GM18517 (cell line): Measurements from ENCODE around the gene SLC38A10.
A peak's percentile ranks its signal among the peaks of the same experiment; 100 is the strongest.

Experiments used
- ATAC-seq: cut with Tn5 transposase; IDR thresholded peaks from one replicate; pipeline ENCODE4 v1.9.1; 2021; ENCODE audit warnings: mild to moderate bottlenecking, moderate library complexity; ENCODE audit not compliant: unreplicated experiment

SLC38A10 gene

DNA sequence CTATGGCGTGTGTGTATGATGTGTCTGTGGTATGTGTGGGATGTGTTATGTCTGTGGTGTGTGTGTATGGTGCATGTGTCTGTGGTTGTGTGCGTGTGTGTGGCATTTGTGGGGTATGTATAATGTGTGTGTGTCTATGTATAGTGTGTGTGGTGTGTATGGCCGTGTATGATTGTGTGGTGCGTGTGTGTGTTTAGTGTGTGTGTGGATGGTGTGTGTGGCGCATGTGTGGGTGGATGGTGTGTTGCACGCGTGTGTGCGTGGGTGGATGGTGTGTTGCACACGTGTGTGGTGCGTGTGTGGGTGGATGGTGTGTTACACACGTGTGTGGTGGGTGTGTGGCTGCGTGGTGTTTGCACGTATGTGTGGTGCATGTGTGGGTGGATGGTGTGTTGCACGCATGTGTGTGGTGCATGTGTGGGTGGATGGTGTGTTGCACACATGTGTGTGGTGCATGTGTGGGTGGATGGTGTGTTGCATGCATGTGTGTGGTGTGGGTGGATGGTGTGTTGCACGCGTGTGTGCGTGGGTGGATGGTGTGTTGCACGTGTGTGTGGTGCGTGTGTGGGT is 5.6 kb upstream of the SLC38A10 start:
- no peak for ATAC-seq

DNA sequence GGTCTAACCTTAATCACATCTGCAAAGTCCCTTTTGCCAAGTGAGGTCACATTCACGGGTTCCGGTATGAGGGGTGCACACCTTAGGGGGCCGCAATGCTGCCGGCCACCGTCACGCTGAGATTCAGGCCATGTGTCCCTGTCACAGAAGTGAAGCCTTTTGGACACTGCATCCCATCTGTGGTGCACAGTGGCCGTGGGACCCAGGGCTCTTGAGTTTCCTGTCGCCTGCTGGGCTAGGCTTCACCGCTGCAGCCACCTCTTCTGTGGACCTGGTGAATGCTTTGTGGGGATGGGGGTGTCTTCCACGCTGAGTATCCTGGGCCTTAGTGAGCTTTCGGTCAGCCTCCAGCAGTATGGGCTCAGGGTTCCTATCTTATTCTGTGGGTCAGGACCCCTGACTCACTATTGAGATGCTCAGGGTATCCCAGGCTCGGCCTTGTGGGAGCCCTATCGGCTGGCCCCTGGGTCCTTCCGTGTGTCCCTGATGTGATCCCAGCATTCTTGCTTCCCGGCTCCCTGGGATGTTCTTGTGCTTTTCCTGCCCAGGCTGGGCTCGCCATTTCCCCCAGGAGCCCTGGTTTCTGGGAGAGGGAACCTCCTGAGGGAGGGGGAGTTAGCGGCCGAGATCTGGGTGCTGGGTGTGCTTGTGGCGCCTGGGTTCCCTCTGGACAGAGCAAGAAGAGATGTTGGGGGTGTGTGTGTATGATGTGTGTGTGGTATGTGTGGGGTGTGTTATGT is 4.9 kb upstream of the SLC38A10 start:
- no peak for ATAC-seq

DNA sequence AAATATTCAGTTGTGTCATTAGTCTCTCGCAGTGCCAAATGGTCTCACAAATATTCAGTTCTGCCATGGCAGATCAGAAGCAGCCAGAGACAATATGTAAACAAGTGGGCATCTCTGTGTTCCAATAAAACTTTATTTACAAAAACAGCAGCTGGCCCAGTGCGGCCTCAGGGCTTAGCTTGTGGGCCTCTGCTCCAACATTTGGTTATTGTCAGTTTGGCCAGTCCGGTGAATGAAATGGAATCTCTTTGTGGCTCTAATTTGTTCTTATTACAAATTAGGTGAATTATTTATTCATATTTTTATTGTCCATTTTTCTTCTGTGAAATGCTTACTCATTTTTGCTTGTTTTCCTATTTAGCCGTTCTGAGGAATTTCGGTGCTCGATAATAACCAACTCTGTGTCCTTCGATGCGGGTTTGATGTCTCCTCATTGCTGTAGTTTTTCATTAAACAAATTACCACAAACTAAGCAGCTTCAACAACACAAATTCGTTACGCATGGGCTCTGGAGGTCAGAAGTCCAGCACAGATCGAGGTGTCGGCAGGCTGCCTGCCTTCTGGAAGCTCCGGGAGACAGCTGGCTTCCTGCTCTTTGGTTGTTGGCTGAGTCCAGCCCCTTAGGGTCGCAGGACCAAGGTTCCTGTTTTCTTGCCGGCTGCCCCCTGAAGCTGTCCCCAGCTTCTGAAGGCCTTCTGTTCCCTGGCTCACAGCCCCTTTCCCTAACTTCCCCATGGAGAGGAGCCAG is 4.1 kb upstream of the SLC38A10 start:
- no peak for ATAC-seq

DNA sequence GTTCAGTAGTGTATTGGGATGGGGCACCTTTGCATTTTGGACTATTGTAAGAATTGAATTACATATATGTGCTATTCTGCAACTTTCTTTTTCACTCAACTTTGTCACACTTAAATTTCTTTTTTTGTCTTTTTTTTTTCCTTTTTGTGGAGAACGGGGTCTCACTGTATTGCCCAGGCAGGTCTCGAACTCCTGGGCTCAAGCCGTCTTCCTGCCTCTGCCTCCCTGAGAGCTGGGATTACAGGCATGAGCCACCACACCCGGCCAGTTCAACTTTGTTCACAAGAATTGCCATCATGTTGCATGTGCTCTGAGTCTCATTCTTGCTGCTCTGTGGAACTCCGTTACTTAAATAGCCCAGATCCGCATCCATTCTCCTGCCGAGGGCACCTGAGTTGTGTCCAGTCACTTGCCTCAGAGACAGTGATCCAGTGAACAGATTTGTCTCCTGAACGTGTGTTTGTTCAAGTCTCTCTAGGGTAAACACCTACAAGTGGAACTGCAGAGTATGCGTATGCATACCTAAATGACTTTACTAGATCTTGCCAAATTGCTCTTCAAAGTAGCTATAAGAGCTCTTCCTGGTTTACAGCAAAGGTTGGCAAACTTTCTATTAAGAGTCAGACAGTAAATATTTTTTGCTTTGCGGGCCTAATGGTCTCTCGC is 3.4 kb upstream of the SLC38A10 start:
- no peak for ATAC-seq

DNA sequence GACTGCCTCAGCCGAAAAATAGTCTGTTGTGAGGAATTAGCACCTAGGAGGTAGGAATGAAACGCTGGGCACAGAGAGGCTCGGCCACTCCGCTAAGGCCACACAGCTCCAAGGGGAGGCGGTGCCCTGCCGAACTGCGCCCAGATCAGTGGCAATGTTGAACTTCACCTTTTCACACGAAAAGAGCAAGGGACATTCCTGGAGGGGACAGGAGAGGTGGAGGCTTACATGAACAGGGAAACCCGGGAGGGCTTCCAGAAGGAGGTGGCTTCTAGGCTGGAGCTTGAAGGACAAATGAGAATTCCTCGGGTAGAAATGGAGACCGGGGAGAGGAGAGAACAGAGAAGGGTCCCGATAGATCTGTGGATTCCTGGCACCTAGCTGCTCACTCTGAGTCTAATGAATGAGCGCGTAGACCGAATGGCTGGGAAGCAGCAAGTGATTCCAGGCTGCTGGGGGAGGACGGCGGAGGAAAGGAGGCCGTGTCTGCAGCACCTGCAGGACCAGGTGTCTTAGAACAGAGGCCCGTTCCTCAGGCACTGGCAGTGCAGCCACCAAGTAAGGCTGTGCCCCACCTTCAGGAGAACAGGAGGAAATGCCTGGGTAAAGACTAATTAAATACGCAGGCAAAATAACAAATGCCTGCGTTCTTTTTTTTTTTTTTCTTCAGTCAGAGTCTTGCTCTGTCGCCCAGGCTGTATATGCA is 722 bp upstream of the SLC38A10 start:
- ATAC-seq: peak; percentile 11

DNA sequence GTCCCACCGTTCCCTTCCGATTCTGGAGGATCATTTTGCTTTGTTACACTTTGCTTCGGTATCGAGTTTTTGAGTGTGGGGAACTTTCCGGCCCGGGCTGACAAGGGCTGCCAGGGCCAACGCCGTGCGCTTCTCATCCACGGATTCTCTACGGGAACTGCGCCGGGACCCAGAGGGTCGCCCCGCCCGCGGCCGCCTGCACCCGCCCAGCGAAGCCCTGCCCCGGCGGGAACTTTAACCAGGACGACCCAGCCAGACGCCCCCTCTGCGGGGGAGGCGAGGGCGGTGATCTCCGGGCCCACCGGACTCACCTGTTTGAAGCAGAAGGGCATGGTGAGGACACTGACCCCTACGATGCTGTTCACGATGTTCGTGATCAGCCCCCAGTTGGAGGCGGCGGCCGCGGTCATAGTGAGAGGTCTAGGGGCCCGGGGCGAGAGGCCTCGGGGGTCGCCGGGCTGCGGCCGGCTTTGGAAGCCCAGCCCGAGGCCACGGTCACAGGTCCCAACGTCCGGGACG is 536 bp downstream of the SLC38A10 start:
- no peak for ATAC-seq

DNA sequence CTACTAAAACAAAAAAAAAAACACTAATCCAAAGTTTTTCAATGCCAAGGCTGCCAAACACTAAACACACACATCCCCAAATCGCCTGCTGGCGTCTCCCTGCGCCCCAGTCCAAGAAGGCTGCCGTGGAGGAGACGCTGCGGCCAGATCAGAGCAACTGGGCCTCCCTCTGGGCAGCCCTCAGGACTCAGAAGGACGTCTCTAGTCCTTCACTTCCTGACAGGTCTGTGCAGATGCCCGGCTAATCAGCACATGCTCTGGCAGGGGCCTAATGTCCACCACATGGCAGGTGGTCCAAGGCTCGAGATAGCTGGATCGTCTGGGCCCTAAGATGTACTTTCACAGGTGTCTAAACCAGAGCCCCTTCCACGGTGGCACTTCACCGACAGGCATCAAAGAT is 2.7 kb downstream of the SLC38A10 start:
- ATAC-seq: no peak

DNA sequence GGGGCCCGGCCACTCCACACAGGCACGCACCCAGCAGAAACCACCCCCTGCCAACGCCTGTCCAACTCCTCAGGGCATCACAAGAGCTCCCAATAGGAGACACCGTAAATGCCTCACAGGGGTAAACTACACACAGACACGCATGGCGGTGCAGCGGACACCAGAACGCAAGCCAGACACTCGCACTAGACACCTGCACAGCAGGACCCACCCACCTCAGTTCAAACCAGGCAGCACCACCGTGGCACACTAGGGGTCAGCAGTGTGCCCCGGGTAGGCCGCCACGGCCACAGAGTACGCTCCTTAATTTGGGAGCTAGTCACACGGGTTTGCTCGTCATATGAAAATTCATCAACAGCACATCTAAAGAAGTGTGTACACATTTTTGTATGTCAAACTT is 3.4 kb downstream of the SLC38A10 start:
- no peak for ATAC-seq

DNA sequence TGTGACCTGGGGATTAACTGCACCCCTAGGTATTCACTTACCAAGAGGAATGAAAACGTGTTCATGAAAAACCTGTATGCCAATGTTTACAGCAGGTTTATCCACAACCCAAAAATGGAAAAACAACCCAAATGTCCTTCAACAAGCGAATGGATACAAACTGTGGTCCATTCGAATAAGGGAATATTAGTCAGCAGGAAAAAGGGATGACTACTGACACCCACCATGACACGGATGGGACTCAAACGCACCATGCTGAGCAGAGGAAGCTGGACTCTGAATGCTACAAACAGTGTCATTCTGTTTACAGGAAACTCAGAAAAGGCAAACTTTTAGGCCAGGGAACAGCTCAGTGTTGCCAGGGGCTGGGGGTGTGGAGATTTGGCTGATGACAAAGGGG is 4.9 kb downstream of the SLC38A10 start:
- no peak for ATAC-seq

DNA sequence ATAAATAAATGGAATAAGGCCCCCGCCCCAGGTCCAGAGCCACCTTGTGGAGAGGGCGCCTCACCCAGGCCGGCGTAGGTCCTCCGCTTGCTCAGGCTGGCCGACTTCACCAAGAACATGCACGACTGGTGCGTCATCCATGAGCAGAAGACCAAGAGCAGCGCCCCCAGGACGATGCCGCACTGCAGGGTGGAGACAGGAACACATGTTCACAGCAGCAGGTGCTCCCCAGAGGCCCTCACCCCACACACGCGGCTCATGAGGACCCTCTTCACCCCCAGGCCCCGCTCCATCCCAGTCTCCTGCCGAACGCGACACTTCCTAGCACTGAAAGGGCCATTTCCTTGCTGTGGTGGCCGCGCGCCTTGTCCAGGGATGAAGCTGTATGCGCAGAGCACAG is 5.5 kb downstream of the SLC38A10 start:
- ATAC-seq: no peak

DNA sequence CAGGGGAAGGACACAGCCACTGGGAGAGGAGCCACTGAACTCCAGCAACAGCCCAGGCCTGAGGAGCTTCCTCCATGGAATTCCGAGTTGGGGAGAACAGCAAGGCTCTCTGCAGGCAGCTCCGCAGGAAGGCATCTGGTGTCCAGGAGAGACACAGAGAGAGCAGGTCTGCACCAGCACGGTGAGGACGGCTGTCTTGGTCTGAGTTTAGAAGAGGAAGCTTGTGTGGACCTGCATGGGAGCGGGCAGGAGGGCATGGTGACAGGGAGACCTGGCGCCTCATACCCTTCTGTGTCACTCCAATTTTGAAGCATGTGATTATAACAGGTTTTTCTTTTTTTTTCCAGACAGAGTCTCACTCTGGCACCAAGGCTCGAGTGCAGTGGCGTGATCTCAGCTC is 6.4 kb downstream of the SLC38A10 start:
- no peak for ATAC-seq

DNA sequence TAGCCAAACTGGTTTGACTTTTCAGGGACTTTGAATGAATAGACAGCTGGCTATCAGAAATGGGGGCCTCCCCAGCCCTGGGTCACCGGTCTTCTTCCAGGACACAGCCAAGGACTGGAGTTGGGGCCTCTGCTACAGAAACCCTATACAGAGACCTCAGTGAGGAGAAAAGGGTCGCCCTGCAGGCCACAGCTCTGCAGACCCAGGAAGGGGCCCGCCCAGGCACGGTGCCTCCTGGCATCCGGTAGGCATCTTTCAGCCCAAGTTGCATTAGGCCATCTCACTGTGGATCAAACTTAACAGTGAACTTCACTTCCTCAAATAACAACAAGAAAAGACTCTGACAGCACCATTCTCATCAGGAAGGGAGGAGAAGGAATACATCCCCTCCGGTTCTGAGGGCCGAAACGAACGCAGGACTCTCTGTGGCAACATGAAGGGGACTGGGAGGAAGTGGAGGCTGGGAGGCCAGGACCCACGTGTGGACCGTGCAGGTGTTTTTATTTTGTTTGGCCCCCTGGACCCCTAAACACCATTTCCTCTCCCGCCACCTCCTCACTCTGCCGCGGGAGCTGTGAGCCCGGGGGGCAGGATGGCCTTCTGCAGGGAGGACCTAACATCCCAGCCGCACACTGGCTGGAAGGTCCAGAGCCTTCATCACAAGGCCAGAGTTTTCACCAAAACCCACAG is 7.2 kb downstream of the SLC38A10 start:
- ATAC-seq: no peak

DNA sequence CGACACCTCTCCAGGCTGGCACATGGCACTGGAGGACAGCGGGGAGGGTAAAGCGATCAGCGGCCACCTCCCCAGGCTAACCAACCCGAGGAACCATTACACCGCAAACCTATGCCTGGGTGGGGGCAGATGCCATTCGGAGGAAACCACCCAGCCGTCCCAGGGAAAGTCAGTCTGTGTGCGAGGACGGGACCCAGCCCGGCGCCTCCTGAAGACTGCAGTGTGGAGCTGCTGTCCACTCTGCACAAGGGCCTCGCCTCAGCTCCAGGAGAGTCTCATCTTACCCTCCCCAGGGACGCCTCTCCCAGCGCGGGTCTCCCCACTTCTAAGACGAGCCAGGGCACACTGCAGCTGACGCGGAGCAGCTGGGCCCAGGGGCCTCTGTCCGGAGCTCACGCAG is 8.0 kb downstream of the SLC38A10 start:
- no peak for ATAC-seq

DNA sequence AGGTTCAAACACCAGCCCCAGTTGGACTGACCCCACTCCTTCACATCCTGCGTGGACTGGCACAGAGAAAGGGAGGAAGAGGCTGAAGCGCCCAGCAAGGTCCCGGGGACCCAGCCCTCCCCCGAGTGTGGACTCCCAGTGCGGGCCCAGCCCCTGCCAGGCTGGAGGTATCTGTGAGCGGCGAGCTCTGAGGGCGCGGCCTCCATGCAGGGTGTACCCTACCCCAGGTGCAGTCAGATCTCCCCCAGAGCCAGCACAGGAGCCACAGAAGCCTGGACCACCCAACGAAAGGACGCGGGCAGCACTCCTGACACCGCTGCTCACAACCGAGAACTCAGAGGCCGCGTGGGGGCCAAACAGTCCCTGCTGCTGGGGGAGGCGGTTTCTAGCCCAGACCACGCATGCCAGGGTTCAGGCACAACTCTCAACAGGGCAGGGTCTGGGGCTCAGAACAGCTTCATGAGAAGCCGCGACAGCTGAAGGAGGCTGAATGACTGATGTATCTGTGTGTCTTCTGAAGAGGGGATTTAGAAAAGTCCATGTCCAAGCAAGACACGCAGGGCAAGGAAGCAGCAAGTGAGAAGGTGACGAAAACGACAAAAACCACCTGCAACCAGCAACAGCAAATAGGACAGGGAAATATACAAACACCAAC is 8.5 kb downstream of the SLC38A10 start:
- ATAC-seq: no peak

DNA sequence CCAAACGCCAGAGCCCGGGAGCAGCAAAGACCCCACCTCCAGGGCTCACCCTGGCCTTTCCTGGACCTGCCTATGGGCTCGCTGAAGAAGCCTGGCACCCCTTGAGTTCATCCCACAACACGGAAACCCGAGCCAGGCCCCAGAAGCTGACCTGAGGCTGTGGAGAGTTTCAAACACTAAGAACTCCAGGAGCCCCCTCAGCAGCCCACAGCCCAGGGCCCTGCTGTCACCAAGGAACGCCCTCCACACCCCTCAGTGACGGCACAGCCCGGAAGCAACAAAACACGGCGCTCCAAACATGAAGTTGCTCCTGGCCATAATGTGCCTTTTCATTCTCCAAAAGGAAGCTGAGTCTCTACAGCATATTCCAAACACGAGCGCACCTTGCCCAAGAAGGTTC is 9.2 kb downstream of the SLC38A10 start:
- ATAC-seq: no peak

DNA sequence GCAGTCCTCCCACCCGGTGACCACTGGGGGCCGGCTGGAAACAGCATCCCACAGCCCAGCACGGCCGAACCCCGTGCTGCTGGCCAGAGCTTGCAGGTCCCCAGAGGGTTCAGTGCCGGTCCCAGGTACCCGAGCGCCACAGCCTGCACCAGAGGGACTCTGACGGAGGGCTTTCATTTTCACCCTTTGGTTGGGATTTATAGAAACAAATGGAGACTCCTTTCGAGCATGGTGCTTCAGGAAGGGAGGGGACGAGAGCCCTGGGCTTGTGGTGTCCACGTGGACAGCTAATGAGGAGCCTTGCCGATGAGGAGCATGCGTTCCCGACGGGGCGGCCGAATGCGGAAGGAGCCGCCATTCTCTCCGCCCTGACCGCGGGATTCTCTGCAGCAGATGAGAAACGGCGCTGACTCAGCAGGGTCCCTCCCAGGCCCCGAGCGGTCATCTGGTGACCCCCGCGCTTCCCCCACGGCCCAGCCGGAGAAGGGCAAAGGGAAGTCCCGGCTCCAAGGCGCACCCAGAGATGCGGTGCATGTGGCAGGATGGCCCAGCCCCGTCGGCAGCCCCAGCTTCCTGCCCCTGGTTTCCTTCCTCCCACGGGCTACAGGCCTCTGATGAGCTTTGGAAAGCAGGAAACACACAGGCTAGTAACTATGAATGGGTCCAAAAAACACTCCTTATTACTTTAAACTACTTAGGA is 9.8 kb downstream of the SLC38A10 start:
- ATAC-seq: no peak

DNA sequence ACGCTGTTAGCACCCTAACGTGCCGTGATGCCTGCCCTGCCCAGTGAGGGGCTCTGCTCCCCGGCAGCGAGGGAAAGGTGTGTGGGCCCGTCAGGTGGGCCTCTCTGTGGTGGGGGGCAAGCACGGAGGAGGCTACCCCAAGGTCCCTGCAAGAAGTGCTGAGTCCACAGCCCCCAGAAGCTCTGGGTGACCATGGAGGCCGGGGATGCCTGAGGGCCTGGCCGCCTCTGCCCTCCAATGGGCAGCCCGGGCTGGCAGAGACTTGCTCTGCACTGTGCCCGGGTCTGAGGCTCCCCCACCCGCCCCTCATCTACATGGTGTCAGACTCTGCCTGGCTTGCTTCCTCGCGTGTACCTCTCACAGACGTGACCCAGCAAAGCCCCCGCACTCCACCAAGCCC is 12.2 kb downstream of the SLC38A10 start:
- no peak for ATAC-seq

DNA sequence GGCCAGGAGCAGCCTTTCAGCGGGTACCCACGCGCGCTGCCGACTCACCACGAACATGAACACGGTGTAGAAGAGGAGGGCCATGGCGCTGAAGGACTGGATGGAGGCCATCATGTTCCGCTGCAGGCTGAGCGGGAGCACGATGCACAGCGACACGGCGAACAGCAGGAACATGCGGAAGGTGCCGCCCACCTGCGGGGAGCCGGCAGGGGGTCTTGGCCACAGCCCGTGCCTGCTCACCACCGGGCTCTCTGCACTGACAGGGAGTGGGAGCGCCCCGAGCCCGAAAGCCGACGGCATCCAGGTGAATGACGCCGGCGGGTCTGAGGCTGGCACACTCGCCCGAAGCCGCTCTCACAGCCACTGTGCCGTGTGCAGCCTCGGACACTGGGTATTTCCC is 13.0 kb downstream of the SLC38A10 start:
- no peak for ATAC-seq

DNA sequence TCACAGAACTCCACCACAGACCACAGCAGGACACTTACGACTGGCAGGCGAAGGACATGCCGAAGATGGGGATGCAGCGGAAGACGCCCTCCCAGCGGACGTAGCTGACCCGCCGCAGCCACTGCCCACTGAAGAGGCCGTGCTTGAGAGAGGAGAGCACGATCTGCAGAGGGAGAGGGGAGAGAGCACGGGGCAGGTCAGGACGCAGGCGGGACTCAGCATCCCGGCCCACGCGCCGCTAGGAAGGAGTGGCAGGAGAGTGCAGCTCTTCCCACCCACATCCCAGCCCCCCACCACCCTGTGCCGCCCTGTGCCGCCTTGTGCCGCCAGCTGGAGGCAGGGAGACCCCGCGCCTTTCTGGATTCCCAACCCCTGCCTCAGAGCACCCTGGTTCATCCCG is 14.5 kb downstream of the SLC38A10 start:
- ATAC-seq: no peak
